Measurements from ENCODE around the gene TRIP11.

DNA sequence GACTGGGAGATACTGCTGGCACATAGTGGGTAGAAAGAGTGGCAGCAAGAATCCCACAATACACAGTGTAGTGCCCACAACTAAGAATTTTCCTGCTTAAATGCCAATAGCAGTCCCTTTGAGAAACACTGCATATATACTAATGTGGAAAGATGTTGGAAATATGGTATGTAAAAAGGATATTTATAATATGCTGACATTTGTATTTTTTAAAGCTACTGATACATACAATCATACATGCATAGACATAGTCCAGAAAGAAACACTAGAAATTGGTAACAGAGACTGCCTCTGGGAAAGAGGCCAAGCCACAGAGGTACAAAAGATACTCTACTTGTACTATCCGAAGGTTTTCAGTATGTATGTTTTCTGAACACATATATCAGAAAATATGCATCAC lies 30.3 kb downstream of the TRIP11 start:
- TF ChIP-seq, protein P1, sequence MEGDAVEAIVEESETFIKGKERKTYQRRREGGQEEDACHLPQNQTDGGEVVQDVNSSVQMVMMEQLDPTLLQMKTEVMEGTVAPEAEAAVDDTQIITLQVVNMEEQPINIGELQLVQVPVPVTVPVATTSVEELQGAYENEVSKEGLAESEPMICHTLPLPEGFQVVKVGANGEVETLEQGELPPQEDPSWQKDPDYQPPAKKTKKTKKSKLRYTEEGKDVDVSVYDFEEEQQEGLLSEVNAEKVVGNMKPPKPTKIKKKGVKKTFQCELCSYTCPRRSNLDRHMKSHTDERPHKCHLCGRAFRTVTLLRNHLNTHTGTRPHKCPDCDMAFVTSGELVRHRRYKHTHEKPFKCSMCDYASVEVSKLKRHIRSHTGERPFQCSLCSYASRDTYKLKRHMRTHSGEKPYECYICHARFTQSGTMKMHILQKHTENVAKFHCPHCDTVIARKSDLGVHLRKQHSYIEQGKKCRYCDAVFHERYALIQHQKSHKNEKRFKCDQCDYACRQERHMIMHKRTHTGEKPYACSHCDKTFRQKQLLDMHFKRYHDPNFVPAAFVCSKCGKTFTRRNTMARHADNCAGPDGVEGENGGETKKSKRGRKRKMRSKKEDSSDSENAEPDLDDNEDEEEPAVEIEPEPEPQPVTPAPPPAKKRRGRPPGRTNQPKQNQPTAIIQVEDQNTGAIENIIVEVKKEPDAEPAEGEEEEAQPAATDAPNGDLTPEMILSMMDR (conservative IDR thresholded peaks at IDR 0.05; ENCODE audit: low read length): no peak
- no peak for TF ChIP-seq EZH2phosphoT487 (IDR thresholded peaks at IDR 0.05; ENCODE audit: borderline replicate concordance, low read depth, low read length)

Data from OCI-LY7 (cell line).